ENCODE results near the gene MYB.
"Not testable (repeated sequence)": the region's sequence is repeated elsewhere in the genome, so short reads cannot be mapped to it uniquely, and the experiment has no call there.

MYB gene

GRCh38 chr6:135221042-135221441 is 39.9 kb downstream of the MYB start:
- no peak for DNase-seq (ENCODE audit: low read depth in 1 of 2, low spot score in 1 of 2)

GRCh38 chr6:135221505-135221904 is 40.4 kb downstream of the MYB start:
- no peak for DNase-seq (ENCODE audit: low read depth in 1 of 2, low spot score in 1 of 2)

- no peak for DNase-seq (ENCODE audit: low read depth in 1 of 2, low spot score in 1 of 2)
Observed at GRCh38 chr6:135222623-135223022, 41.5 kb downstream of the MYB start.

GRCh38 chr6:135224037-135224647 is 43.0 kb downstream of the MYB start:
- DNase-seq (ENCODE audit: low read depth in 1 of 2, low spot score in 1 of 2): no peak

- no peak for DNase-seq (ENCODE audit: low read depth in 1 of 2, low spot score in 1 of 2)
Observed at GRCh38 chr6:135225911-135226310, 44.8 kb downstream of the MYB start.

- DNase-seq (ENCODE audit: low read depth in 1 of 2, low spot score in 1 of 2): no peak
Observed at GRCh38 chr6:135226537-135226936, 45.4 kb downstream of the MYB start.

GRCh38 chr6:135227349-135227748 is 46.2 kb downstream of the MYB start:
- DNase-seq (ENCODE audit: low read depth in 1 of 2, low spot score in 1 of 2): no peak

GRCh38 chr6:135227758-135228157 is 46.6 kb downstream of the MYB start:
- no peak for DNase-seq (ENCODE audit: low read depth in 1 of 2, low spot score in 1 of 2)

GRCh38 chr6:135228486-135228885 is 47.4 kb downstream of the MYB start:
- no peak for DNase-seq (ENCODE audit: low read depth in 1 of 2, low spot score in 1 of 2)

- no peak for DNase-seq (ENCODE audit: low read depth in 1 of 2, low spot score in 1 of 2)
Observed at GRCh38 chr6:135229996-135230395, 48.9 kb downstream of the MYB start.

- DNase-seq (ENCODE audit: low read depth in 1 of 2, low spot score in 1 of 2): no peak
Observed at GRCh38 chr6:135230711-135231468, 49.8 kb downstream of the MYB start.

GRCh38 chr6:135231469-135231844 is 50.3 kb downstream of the MYB start:
- DNase-seq (ENCODE audit: low read depth in 1 of 2, low spot score in 1 of 2): no peak

GRCh38 chr6:135233686-135234491 is 52.8 kb downstream of the MYB start:
- DNase-seq (ENCODE audit: low read depth in 1 of 2, low spot score in 1 of 2): no peak

- DNase-seq (ENCODE audit: low read depth in 1 of 2, low spot score in 1 of 2): no peak
Observed at GRCh38 chr6:135234492-135234780, 53.3 kb downstream of the MYB start.

GRCh38 chr6:135235716-135236115 is 54.6 kb downstream of the MYB start:
- DNase-seq (ENCODE audit: low read depth in 1 of 2, low spot score in 1 of 2): no peak

GRCh38 chr6:135236319-135236718 is 55.2 kb downstream of the MYB start:
- no peak for DNase-seq (ENCODE audit: low read depth in 1 of 2, low spot score in 1 of 2)

- DNase-seq (ENCODE audit: low read depth in 1 of 2, low spot score in 1 of 2): no peak
Observed at GRCh38 chr6:135236732-135237131, 55.6 kb downstream of the MYB start.

- DNase-seq (ENCODE audit: low read depth in 1 of 2, low spot score in 1 of 2): no peak
Observed at GRCh38 chr6:135240711-135241110, 59.6 kb downstream of the MYB start.

GRCh38 chr6:135243871-135244796 is 63.0 kb downstream of the MYB start:
- DNase-seq (ENCODE audit: low read depth in 1 of 2, low spot score in 1 of 2): no peak

- no peak for DNase-seq (ENCODE audit: low read depth in 1 of 2, low spot score in 1 of 2)
Observed at GRCh38 chr6:135244805-135245204, 63.7 kb downstream of the MYB start.

GRCh38 chr6:135246412-135247012 is 65.4 kb downstream of the MYB start:
- DNase-seq (ENCODE audit: low read depth in 1 of 2, low spot score in 1 of 2): not testable (repeated sequence)

All from activated T-helper 1 cell treated with anti-CD3 and anti-CD28 coated beads, Interleukin-2, amount 50 U/mL, for 16 hours (primary cell).